Activated B cell treated with CpG ODN at 0.5 μM for 24 hours (primary cell): ENCODE data around the gene MB21D2. TPM values are rescaled to one million over a fixed set of nuclear protein-coding genes. Genes with fewer than 3 reads are reported as not detected.

Experiments
- ATAC-seq: fragments of 200-7000 bp; cut with Tn5 transposase; one replicate; pipeline ENCODE4 v1.10.0; 2021; ENCODE audit warnings: low read depth, mild to moderate bottlenecking, moderate library complexity
- CTCF ChIA-PET: fragments of 350-600 bp; sonication (Branson Sonifier 250); formaldehyde crosslinking; loops from one replicate; lab custom pipeline; 2021; ENCODE audit warnings: antibody characterized with exemption; lab: Charles Lee
- POLR2A ChIA-PET: fragments of 350-600 bp; sonication (Branson Sonifier 250); formaldehyde crosslinking; loops from one replicate; lab custom pipeline; 2021; ENCODE audit warnings: antibody characterized with exemption; lab: Charles Lee
- DNase-seq: peaks from one replicate; pipeline ENCODE4 v3.0.0; 2022
- H3K27ac Mint-ChIP-seq: one replicate; pipeline ENCODE4 v1.8.0; 2020; ENCODE audit warnings: mixed read lengths
- H3K27me3 Mint-ChIP-seq: one replicate; pipeline ENCODE4 v1.8.0; 2021; ENCODE audit warnings: mixed read lengths
- H3K36me3 Mint-ChIP-seq: one replicate; pipeline ENCODE4 v1.8.0; 2021; ENCODE audit warnings: low read depth, mixed read lengths
- H3K4me1 Mint-ChIP-seq: one replicate; pipeline ENCODE4 v1.8.0; 2021; ENCODE audit warnings: mixed read lengths
- H3K4me3 Mint-ChIP-seq: one replicate; pipeline ENCODE4 v1.8.0; 2020; ENCODE audit warnings: mild to moderate bottlenecking, mixed read lengths
- H3K9me3 Mint-ChIP-seq: one replicate; pipeline ENCODE4 v1.8.0; 2020; ENCODE audit warnings: mixed read lengths
- CTCF ChIP-seq: fragments of 200-600 bp; IDR thresholded peaks from one replicate; pipeline ENCODE4 v1.8.0; 2022; ENCODE audit warnings: antibody characterized with exemption, mild to moderate bottlenecking
- intact Hi-C: fragments of 100-400 bp; cut with micrococcal nuclease; formaldehyde crosslinking; loops from one replicate; pipeline ENCODE4 v1.15.1; 2024
- total RNA-seq: library from RNA; stranded (reverse); gene quantifications from 2 replicates; pipeline ENCODE4 v1.2.3, GENCODE V29; 2022

MB21D2 gene
- total RNA-seq, 1 donor from 2014 or later, result 0.09 TPM

DNA sequence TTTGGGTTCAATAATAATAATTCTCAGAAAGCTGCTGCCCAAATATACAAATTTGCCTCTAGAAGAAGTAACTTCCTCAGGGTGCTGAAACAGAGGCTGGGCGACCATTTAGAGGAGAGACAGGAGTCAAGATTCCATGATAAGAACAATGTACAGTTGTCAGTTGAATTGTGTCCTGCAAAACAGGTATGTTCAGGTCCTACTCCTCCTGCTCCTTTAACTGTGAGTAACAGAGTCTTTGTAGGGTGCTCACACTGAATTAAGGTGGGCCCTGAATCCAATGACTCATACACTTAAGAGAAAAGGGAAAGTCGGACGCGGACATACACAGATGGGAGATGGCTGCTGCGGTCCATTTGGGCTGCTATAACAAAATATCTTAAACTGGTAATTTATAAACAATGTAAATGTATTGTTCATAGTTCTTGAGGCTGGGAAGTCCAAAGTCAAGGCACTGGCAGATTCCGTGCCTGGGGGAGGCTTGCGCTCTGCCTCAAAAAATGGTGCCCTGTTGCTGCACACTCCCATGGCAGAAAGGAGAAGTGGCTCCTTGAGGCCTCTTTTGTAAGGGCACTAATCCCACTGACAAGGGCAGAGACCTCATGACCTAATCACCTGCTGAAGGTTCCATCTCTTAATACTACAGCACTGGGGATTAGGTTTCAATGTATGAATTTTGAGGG is 55.1 kb downstream of the MB21D2 start:
- CTCF ChIA-PET, result no interaction called here
- H3K9me3 Mint-ChIP-seq, result no peaks in the 10 kb centered on the region
- POLR2A ChIA-PET, result no interaction called here
- H3K27me3 Mint-ChIP-seq, result no peaks in the 10 kb centered on the region
- no peaks in the 10 kb centered on the region for H3K36me3 Mint-ChIP-seq
- no peak for TF ChIP-seq CTCF
- intact Hi-C loops, result no loop called here
- no peak for DNase-seq
- no peak for ATAC-seq
- H3K27ac Mint-ChIP-seq, result no peak overlapping the region
- H3K4me1 Mint-ChIP-seq, result no peaks in the 10 kb centered on the region
- no peak overlapping the region for H3K4me3 Mint-ChIP-seq

- DNase-seq, result no peak
- no peaks in the 10 kb centered on the region for H3K27me3 Mint-ChIP-seq
- H3K4me1 Mint-ChIP-seq, result no peaks in the 10 kb centered on the region
- TF ChIP-seq CTCF, result no peak
- H3K9me3 Mint-ChIP-seq, result no peaks in the 10 kb centered on the region
- POLR2A ChIA-PET, result no interaction called here
- no peak for ATAC-seq
- H3K36me3 Mint-ChIP-seq, result no peaks in the 10 kb centered on the region
- no peak overlapping the region for H3K27ac Mint-ChIP-seq
- intact Hi-C loops, result no loop called here
- H3K4me3 Mint-ChIP-seq, result no peak overlapping the region
- CTCF ChIA-PET, result no interaction called here
Observed at GRCh38 chr3:192861972-192862371, 55.7 kb downstream of the MB21D2 start.

- no peak for DNase-seq
- no peak overlapping the region for H3K4me3 Mint-ChIP-seq
- H3K36me3 Mint-ChIP-seq, result no peaks in the 10 kb centered on the region
- H3K9me3 Mint-ChIP-seq, result no peaks in the 10 kb centered on the region
- no peak overlapping the region for H3K27ac Mint-ChIP-seq
- ChIA-PET CTCF (no interaction called here), POLR2A (no interaction called here)
- intact Hi-C loops, result no loop called here
- H3K27me3 Mint-ChIP-seq, result peaks cover 2% of the 10 kb centered on the region
- no peak for TF ChIP-seq CTCF
- H3K4me1 Mint-ChIP-seq, result no peaks in the 10 kb centered on the region
- no peak for ATAC-seq
Observed at GRCh38 chr3:192860454-192860853, 57.2 kb downstream of the MB21D2 start.

GRCh38 chr3:192858849-192859585 is 58.6 kb downstream of the MB21D2 start:
- Mint-ChIP-seq H3K36me3 (no peaks in the 10 kb centered on the region), H3K27ac (no peak overlapping the region)

More at GRCh38 chr3:192858849-192859585, 58.6 kb downstream of the MB21D2 start:
- Mint-ChIP-seq H3K9me3 (no peaks in the 10 kb centered on the region), H3K27me3 (peaks cover 2% of the 10 kb centered on the region), H3K4me3 (no peak overlapping the region), H3K4me1 (no peaks in the 10 kb centered on the region)
- DNase-seq, result no peak
- intact Hi-C loops, result no loop called here
- no peak for ATAC-seq
- POLR2A ChIA-PET, result no interaction called here
- CTCF ChIA-PET, result no interaction called here
- TF ChIP-seq CTCF, result no peak
